ENCODE measurements around the gene FGD1.
A peak's percentile ranks its signal among the peaks of the same experiment; 100 is the strongest.

FGD1 gene

GRCh38 chrX:54449929-54450328 is 46.1 kb downstream of the FGD1 start:
- FAIRE-seq, result no peak
- TF ChIP-seq TAF1 (IDR thresholded peaks at IDR 0.05; ENCODE audit: borderline replicate concordance, low read depth, low read length) (no peak), POLR2A (IDR thresholded peaks at IDR 0.05; ENCODE audit: low read depth, low read length) (no peak), POLR2AphosphoS5 (IDR thresholded peaks at IDR 0.05; ENCODE audit: low read depth, low read length) (no peak)
- no peak for DNase-seq (ENCODE audit: insufficient read length)

GRCh38 chrX:54447461-54447860 is 48.6 kb downstream of the FGD1 start:
- DNase-seq (ENCODE audit: insufficient read length) (no peak), FAIRE-seq (no peak)
- TF ChIP-seq POLR2AphosphoS5 (IDR thresholded peaks at IDR 0.05; ENCODE audit: low read depth, low read length) (no peak), POLR2A (IDR thresholded peaks at IDR 0.05; ENCODE audit: low read depth, low read length) (no peak), TAF1 (IDR thresholded peaks at IDR 0.05; ENCODE audit: borderline replicate concordance, low read depth, low read length) (no peak)

DNA sequence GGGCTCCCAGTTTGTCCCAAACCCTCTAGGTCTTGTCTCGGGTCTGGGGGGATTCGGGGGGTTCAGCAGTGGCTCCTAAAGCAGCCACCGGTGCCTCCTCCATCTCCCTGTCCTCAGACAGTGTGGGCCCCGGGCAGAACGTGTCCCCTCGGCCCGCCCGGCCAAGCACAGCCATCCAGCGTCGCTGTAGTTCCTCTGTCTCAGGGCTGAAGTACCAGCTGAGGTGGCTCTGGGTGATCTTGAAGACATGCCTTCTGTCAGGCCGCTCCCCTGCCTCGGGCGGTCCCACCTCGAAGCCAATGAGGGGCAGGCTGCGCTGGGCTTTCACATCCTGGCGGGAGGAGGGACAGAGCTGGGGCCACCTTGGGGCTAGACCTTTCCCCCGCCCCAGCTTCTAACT is 50.0 kb downstream of the FGD1 start:
- TF ChIP-seq POLR2AphosphoS5 (IDR thresholded peaks at IDR 0.05; ENCODE audit: low read depth, low read length) (no peak), TAF1 (IDR thresholded peaks at IDR 0.05; ENCODE audit: borderline replicate concordance, low read depth, low read length) (no peak), POLR2A (IDR thresholded peaks at IDR 0.05; ENCODE audit: low read depth, low read length) (no peak)
- DNase-seq (ENCODE audit: insufficient read length), result no peak
- FAIRE-seq, result no peak

DNA sequence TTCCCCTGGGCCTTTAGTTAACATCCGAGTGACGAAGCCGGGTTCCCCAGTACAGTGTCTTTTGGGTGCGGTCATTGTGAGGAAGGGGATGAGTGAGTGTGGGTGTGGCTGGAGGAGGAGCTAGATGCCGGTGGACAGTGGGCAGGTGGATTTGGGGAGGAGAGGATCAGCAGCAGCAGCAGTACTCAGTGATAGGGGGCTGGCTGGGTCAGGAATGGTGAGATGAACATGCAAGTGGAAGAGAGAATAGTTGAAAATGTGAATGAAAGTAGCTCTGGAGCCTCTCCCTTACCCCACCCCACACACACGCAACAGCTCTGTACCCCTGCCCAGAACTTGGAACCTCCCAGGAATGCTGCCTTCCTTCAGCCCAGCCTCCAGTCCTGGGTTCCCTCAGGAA is 51.3 kb downstream of the FGD1 start:
- FAIRE-seq, result no peak
- no peak for DNase-seq (ENCODE audit: insufficient read length)
- TF ChIP-seq POLR2A (IDR thresholded peaks at IDR 0.05; ENCODE audit: low read depth, low read length) (no peak), POLR2AphosphoS5 (IDR thresholded peaks at IDR 0.05; ENCODE audit: low read depth, low read length) (no peak)

DNA sequence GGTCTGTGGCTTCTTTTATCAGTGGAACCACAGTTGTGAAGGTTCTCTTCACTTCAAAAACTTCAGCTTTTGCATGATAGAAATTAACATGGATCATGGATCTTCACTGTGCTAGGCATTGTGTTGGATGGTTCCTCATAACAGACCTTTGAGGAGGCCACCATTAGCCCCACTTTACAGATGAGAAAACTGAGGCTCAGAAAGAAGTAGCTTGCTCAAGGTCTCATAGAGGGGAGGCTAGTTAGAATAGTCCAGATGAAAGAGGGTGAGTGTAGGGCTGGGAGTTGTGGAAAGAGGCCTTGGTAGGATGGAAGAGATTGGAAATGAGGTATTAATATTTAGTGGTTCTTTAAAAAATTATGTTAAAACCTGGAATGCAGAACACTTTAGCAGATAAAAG is 53.2 kb downstream of the FGD1 start:
- no peak for DNase-seq (ENCODE audit: insufficient read length)
- no peak for FAIRE-seq

DNA sequence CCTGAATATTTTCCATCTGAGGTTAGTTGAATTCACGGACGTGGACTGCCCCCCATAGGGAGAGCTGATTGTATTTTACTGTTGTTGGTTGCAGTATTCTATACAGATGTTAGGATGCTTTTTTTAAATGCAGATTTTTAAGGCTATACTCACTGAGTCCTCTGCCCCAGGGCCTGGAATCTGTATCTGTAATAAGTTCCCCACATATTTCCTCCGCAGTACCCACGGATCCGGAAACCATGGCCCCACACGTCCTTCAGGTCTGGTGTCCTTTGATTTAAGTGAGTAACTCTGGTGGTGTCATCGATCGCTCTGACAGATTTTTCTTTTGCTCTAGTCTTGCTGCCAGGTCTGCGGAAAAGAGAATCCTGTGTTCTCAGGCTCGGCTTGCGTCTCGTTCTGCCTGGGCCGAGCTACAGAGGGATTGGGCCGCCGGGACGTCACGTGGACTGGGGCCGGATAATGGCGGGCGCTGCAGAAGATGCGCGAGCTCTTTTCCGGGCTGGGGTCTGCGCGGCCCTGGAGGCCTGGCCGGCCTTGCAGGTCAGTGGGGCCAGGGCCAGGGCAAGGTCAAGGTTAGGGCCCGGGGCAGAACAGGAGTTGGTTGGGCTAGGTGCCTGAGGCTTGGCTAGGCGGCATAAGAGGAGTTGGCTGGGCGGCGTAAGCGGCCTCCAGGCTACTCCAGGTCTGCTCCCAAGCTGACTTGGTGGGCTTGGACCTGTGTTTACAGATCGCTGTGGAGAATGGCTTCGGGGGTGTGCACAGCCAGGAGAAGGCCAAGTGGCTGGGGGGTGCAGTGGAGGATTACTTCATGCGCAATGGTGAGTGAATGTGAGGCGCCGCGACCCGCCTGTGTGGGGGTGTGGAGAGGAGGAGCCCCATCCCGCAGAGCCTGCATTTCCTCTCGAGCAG is 55.8 kb downstream of the FGD1 start, which contains the start of gene TSR2:
Gene TSR2, plus strand, starts transcription at position 445 of the 912 bp plus-strand sequence. Its CDS starts 18 bp downstream, at position 463.
- FAIRE-seq (peak; percentile 88), DNase-seq (ENCODE audit: insufficient read length) (peak; percentile 47)
- 0 out of 2 replicates have a peak, but pooled peaks have one; percentile 55 for TF ChIP-seq POLR2AphosphoS5 (IDR thresholded peaks at IDR 0.05; ENCODE audit: low read depth, low read length)
- TF ChIP-seq TAF1 (IDR thresholded peaks at IDR 0.05; ENCODE audit: borderline replicate concordance, low read depth, low read length), result no peak; the same call in 1 of the 2 replicates
- peak; percentile 73; the same call in 1 of the 2 replicates for TF ChIP-seq POLR2A (IDR thresholded peaks at IDR 0.05; ENCODE audit: low read depth, low read length)

More for the DNA sequence above, 53.2 kb downstream of the FGD1 start:
- TF ChIP-seq TAF1 (IDR thresholded peaks at IDR 0.05; ENCODE audit: borderline replicate concordance, low read depth, low read length) (no peak), POLR2A (IDR thresholded peaks at IDR 0.05; ENCODE audit: low read depth, low read length) (no peak), POLR2AphosphoS5 (IDR thresholded peaks at IDR 0.05; ENCODE audit: low read depth, low read length) (no peak)

- no peak for FAIRE-seq
- no peak for TF ChIP-seq TAF1 (IDR thresholded peaks at IDR 0.05; ENCODE audit: borderline replicate concordance, low read depth, low read length)
- TF ChIP-seq POLR2A (IDR thresholded peaks at IDR 0.05; ENCODE audit: low read depth, low read length), result no peak
- DNase-seq (ENCODE audit: insufficient read length), result no peak
Measured at GRCh38 chrX:54435121-54435520, 60.9 kb downstream of the FGD1 start.

DNA sequence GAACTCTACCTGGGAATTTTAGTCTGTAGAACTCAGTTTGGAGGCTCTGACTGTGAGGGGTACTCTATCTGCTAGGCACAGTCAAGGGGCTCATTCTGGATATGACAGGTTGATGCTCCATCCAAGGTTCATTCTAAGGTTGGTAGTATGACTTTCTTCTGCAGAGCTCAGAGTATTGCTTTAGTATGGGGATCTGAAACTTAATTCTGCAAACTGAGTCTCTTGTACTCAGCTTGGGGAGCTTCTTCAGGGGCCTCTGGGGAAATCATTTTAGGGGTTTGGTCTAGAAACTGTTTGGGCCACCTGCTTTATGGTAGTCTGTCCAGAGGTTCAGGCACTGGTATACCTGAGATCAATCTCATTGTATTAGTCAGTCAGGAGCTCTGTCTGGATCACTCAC is 65.5 kb downstream of the FGD1 start:
- no peak for DNase-seq (ENCODE audit: insufficient read length)
- TF ChIP-seq POLR2A (IDR thresholded peaks at IDR 0.05; ENCODE audit: low read depth, low read length), result no peak
- FAIRE-seq, result no peak

DNA sequence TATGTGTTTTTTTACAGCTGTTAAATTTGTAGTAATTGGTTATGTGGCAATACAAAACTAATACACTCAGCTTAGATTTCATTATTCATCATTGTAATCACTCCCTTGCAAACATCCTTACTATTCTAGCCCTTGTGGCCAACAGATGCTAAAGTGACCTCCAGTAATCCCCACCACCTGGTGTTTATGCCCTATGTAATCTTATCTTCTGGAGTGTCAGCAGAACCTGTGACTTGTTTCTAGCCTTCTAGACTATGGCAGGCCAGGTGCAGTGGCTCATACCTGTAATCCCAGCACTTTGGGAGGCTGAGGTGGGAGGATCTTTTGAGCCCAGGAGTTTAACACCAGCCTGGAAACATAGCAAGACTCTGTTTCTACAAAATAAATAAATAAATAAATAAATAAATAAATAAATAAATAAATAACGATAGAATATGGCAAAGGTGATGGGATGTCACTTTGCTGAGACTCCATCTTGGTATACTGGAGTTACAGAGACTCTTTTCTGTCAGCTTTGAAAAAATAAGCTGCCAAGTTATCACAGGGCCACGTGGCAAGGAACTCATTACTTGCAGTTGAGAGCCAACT is 68.1 kb downstream of the FGD1 start:
- no peak for FAIRE-seq
- no peak for DNase-seq (ENCODE audit: insufficient read length)
- TF ChIP-seq POLR2AphosphoS5 (IDR thresholded peaks at IDR 0.05; ENCODE audit: low read depth, low read length) (no peak), TAF1 (IDR thresholded peaks at IDR 0.05; ENCODE audit: borderline replicate concordance, low read depth, low read length) (no peak), POLR2A (IDR thresholded peaks at IDR 0.05; ENCODE audit: low read depth, low read length) (no peak)

DNA sequence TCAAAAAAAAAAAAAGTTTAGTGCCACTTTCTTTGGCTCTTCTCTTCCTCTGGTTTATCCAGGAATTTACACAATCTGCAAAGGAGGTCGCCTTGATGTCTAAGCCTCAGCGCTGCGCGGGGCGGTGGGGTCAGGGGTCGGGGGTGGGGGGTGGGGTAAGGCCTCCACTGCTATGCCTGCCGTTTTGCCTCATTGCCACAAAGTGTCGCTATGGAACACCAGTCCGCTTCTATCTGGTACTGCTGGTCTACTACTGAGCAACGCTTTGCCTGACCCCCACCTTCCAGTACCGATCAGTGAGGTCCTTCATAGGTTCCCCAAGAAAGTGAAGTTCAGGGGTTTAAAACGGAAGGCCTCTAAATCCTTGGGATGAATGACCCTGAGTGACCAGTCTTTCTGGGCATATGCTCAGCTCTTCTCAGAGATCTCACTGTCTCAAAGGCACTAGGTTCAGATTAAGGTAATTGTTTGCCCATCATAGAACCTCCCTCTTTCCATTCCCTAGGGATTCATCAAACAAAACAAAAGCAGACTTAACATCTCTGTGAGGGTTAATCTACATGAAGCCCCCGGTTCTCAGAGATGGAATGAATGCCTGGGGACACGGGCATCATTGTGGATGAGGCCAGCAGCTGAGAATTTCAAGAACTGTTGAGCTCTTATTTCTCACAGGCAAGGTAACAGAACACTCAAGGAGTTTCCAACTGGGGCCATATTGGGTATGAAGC is 72.7 kb downstream of the FGD1 start:
- TF ChIP-seq POLR2A (IDR thresholded peaks at IDR 0.05; ENCODE audit: low read depth, low read length) (no peak), TAF1 (IDR thresholded peaks at IDR 0.05; ENCODE audit: borderline replicate concordance, low read depth, low read length) (no peak), POLR2AphosphoS5 (IDR thresholded peaks at IDR 0.05; ENCODE audit: low read depth, low read length) (no peak)
- no peak for DNase-seq (ENCODE audit: insufficient read length)
- FAIRE-seq, result peak; percentile 56

DNA sequence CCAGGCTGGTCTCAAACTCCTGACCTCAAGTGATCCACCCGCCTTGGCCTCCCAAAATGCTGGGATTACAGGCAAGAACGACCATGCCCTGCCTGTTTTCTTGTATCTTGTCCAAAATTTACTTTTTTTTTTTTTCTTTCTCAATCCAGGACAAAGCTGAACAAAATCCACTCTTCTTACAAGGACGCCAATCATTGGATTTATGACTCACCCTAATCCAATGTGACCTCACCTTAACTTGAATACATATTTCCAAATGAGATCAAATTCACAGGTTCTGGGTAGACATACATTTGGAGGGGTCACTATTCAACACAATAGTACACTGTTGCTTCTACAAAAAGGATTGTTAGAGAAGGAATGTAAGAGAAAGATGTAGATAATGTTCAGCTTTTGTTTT is 73.9 kb downstream of the FGD1 start:
- DNase-seq (ENCODE audit: insufficient read length), result no peak
- no peak for FAIRE-seq
- no peak for TF ChIP-seq POLR2AphosphoS5 (IDR thresholded peaks at IDR 0.05; ENCODE audit: low read depth, low read length)
- no peak for TF ChIP-seq POLR2A (IDR thresholded peaks at IDR 0.05; ENCODE audit: low read depth, low read length)
- no peak for TF ChIP-seq TAF1 (IDR thresholded peaks at IDR 0.05; ENCODE audit: borderline replicate concordance, low read depth, low read length)
